Endodermal cell (in vitro differentiated cells): ENCODE measurements around the gene RGS19. TPM values are rescaled to one million over a fixed set of nuclear protein-coding genes. Genes with fewer than 3 reads are reported as not detected.

ENCODE experiments used
- DNase-seq: peaks from one replicate; pipeline ENCODE4 v3.0.0-alpha.2; 2017
- H3K27ac ChIP-seq: 2 replicates; pipeline ENCODE4 v1.5.1; 2013; ENCODE audit warnings: mild to moderate bottlenecking, low read depth, low read length, moderate library complexity
- H3K27me3 ChIP-seq: 2 replicates; pipeline ENCODE4 v1.6.1; 2013; ENCODE audit warnings: mild to moderate bottlenecking, low read length, moderate library complexity; ENCODE audit not compliant: insufficient read depth, control insufficient read depth, poor library complexity, severe bottlenecking
- H3K36me3 ChIP-seq: 2 replicates; pipeline ENCODE4 v1.7.0; 2013; ENCODE audit warnings: mild to moderate bottlenecking, low read length, moderate library complexity; ENCODE audit not compliant: control insufficient read depth, insufficient read depth
- H3K4me1 ChIP-seq: one replicate; pipeline ENCODE4 v1.7.0; 2013; ENCODE audit warnings: low read length; ENCODE audit not compliant: control insufficient read depth, insufficient read depth
- H3K4me3 ChIP-seq: 2 replicates; pipeline ENCODE4 v1.5.1; 2013; ENCODE audit warnings: mild to moderate bottlenecking, low read length, moderate library complexity
- H3K9ac ChIP-seq: 2 replicates; pipeline ENCODE4 v1.6.1; 2013; ENCODE audit warnings: mild to moderate bottlenecking, low read length, moderate library complexity; ENCODE audit not compliant: poor library complexity, severe bottlenecking; ENCODE audit errors: extremely low read depth
- H3K9me3 ChIP-seq: 2 replicates; pipeline ENCODE4 v1.6.1; 2013; ENCODE audit warnings: mild to moderate bottlenecking, low read length, moderate library complexity; ENCODE audit not compliant: control insufficient read depth
- H3K27ac Mint-ChIP-seq: 2 replicates; pipeline ENCODE4 v1.8.0; 2020; ENCODE audit warnings: mixed read lengths
- H3K27me3 Mint-ChIP-seq: 2 replicates; pipeline ENCODE4 v1.8.0; 2021; ENCODE audit warnings: mild to moderate bottlenecking, mixed read lengths; ENCODE audit not compliant: insufficient read depth
- H3K36me3 Mint-ChIP-seq: 2 replicates; pipeline ENCODE4 v1.8.0; 2020; ENCODE audit warnings: low read depth, mixed read lengths
- H3K4me1 Mint-ChIP-seq: 2 replicates; pipeline ENCODE4 v1.8.0; 2020; ENCODE audit warnings: mixed read lengths
- H3K4me3 Mint-ChIP-seq: 2 replicates; pipeline ENCODE4 v1.8.0; 2020; ENCODE audit warnings: mild to moderate bottlenecking, moderate library complexity, mixed read lengths
- H3K9me3 Mint-ChIP-seq: 2 replicates; pipeline ENCODE4 v1.8.0; 2020; ENCODE audit warnings: mild to moderate bottlenecking, mixed read lengths
- CTCF ChIP-seq: fragments of 200-600 bp; sonication (generic); conservative IDR thresholded peaks from 2 replicates; pipeline ENCODE4 v1.5.0; 2021; ENCODE audit warnings: antibody characterized with exemption, mild to moderate bottlenecking
- WGBS, 2 experiments: methylation state at CpG; one replicate each; pipeline versions ENCODE4 v1.1.5 to v1.1.7; 2013; ENCODE audit warnings: missing lambda C conversion rate in 2 of 2, mixed read lengths in 1 of 2; ENCODE audit not compliant: insufficient coverage in 1 of 2, insufficient read length in 1 of 2; 5-methylcytosine and 5-hydroxymethylcytosine counted together
- total RNA-seq, 2 donors: library from RNA; stranded (reverse); fragmentation: NEBNext Ultra II Directional in 1 of 2; extraction: Animal tissue kit (Norgen Biotek cat#: 25700) in 1 of 2; gene quantifications; 2 replicates in 1 of 2; 3 replicates in 1 of 2; pipeline ENCODE4 v1.2.1, GENCODE V29; 2021

Gene RGS19
- total RNA-seq, 2 donors from 2014 or later: 14.6 to 15.8 TPM

- Mint-ChIP-seq H3K4me3 (no peak overlapping the region), H3K27me3 (peaks cover 1% of the 10 kb centered on the region), H3K27ac (no peak overlapping the region), H3K36me3 (peaks cover 75% of the 10 kb centered on the region), H3K4me1 (peaks cover 17% of the 10 kb centered on the region), H3K9me3 (no peaks in the 10 kb centered on the region)
- TF ChIP-seq CTCF: no peak
- peaks cover 62% of the 10 kb centered on the region for H3K36me3 ChIP-seq
- DNase-seq: no peak
- H3K27me3 ChIP-seq: no peaks in the 10 kb centered on the region
- no peak overlapping the region for H3K4me3 ChIP-seq
- H3K4me1 ChIP-seq: peaks cover 9% of the 10 kb centered on the region
- H3K9me3 ChIP-seq: no peaks in the 10 kb centered on the region
- H3K9ac ChIP-seq: no peak overlapping the region
- no peak overlapping the region for H3K27ac ChIP-seq
- WGBS, 2 experiments: 91 to 93% methylated on average over 17 to 24 of the region's 24 CpGs
These were observed 51.2 kb downstream of the RGS19 start for GRCh38 chr20:64027981-64028685.

GRCh38 chr20:64025826-64026412 is 53.4 kb downstream of the RGS19 start:
- H3K27me3 Mint-ChIP-seq: peaks cover under 1% of the 10 kb centered on the region
- no peak for TF ChIP-seq CTCF
- H3K4me3 ChIP-seq: no peak overlapping the region
- no peaks in the 10 kb centered on the region for H3K27me3 ChIP-seq
- no peak overlapping the region for H3K9ac ChIP-seq
- H3K4me1 ChIP-seq: peaks cover 7% of the 10 kb centered on the region
- H3K27ac ChIP-seq: no peak overlapping the region
- H3K4me3 Mint-ChIP-seq: no peak overlapping the region
- H3K9me3 Mint-ChIP-seq: no peaks in the 10 kb centered on the region
- peaks cover 76% of the 10 kb centered on the region for H3K36me3 Mint-ChIP-seq
- peaks cover 70% of the 10 kb centered on the region for H3K36me3 ChIP-seq
- no peak for DNase-seq
- H3K9me3 ChIP-seq: no peaks in the 10 kb centered on the region
- peaks cover 14% of the 10 kb centered on the region for H3K4me1 Mint-ChIP-seq
- no peak overlapping the region for H3K27ac Mint-ChIP-seq
- WGBS, 2 experiments: 95 to 97% methylated on average over 6 to 29 of the region's 29 CpGs

GRCh38 chr20:64025101-64025825 is 54.1 kb downstream of the RGS19 start:
- no peak overlapping the region for H3K9ac ChIP-seq
- no peaks in the 10 kb centered on the region for H3K9me3 ChIP-seq
- Mint-ChIP-seq H3K27me3 (no peaks in the 10 kb centered on the region), H3K9me3 (no peaks in the 10 kb centered on the region), H3K4me3 (no peak overlapping the region), H3K36me3 (peaks cover 76% of the 10 kb centered on the region), H3K27ac (no peak overlapping the region), H3K4me1 (peaks cover 8% of the 10 kb centered on the region)
- H3K4me1 ChIP-seq: peaks cover 2% of the 10 kb centered on the region
- no peak overlapping the region for H3K27ac ChIP-seq
- peaks cover 72% of the 10 kb centered on the region for H3K36me3 ChIP-seq
- 94 to 95% methylated on average over 18 of the region's 18 CpGs for WGBS, 2 experiments
- DNase-seq: peak; percentile 30
- H3K4me3 ChIP-seq: no peak overlapping the region
- no peak for TF ChIP-seq CTCF
- H3K27me3 ChIP-seq: no peaks in the 10 kb centered on the region
